Bronchial epithelial cell (primary cell): ENCODE results near the gene PARVA. TPM values are rescaled to one million over a fixed set of nuclear protein-coding genes. Genes with fewer than 3 reads are reported as not detected.

ENCODE experiments used
- DNase-seq: peaks from one replicate; pipeline ENCODE4 v3.0.0-alpha.2; 2010; ENCODE audit warnings: low read depth
- FAIRE-seq: peaks from 2 replicates; lab custom pipeline; 2011; peaks lifted over from hg19 to GRCh38; lab: Jason Lieb, UNC
- H3K27me3 ChIP-seq: 2 replicates; pipeline ENCODE4 v1.5.1; 2011; ENCODE audit warnings: low read length; ENCODE audit not compliant: control insufficient read depth, insufficient read depth
- H3K36me3 ChIP-seq: 2 replicates; pipeline ENCODE4 v1.5.1; 2011; ENCODE audit warnings: low read length; ENCODE audit not compliant: control insufficient read depth, insufficient read depth
- H3K4me3 ChIP-seq: 2 replicates; pipeline ENCODE4 v1.5.1; 2011; ENCODE audit warnings: mild to moderate bottlenecking, low read depth, low read length, control low read depth
- CTCF ChIP-seq: IDR thresholded peaks from 2 replicates; pipeline ENCODE4 v1.5.1; 2011; ENCODE audit warnings: mild to moderate bottlenecking, moderate library complexity, low read length, control low read depth, inconsistent platforms; ENCODE audit not compliant: insufficient read depth, severe bottlenecking
- total RNA-seq: library from RNA; depleted of rRNA; stranded (reverse); fragments of >200 nt; gene quantifications from 2 replicates; pipeline ENCODE4 v1.2.1, GENCODE V29; 2014

PARVA gene
- total RNA-seq, 1 donor from 2014 or later = 7.6 TPM

- peaks cover 6% of the 10 kb centered on the region for H3K36me3 ChIP-seq
- DNase-seq (no peak), FAIRE-seq (no peak)
- H3K27me3 ChIP-seq = no peaks in the 10 kb centered on the region
- TF ChIP-seq CTCF = peak; percentile 22
- H3K4me3 ChIP-seq = no peak overlapping the region
These were observed 119.0 kb downstream of the PARVA start for GRCh38 chr11:12496181-12497025.

GRCh38 chr11:12497431-12497830 is 120.1 kb downstream of the PARVA start:
- Histone ChIP-seq H3K27me3 (no peaks in the 10 kb centered on the region), H3K36me3 (peaks cover 6% of the 10 kb centered on the region), H3K4me3 (no peak overlapping the region)
- DNase-seq = no peak
- no peak for TF ChIP-seq CTCF
- FAIRE-seq = peak; percentile 55

GRCh38 chr11:12499071-12499470 is 121.7 kb downstream of the PARVA start:
- no peak for DNase-seq
- Histone ChIP-seq H3K27me3 (no peaks in the 10 kb centered on the region), H3K36me3 (peaks cover 6% of the 10 kb centered on the region), H3K4me3 (no peak overlapping the region)
- no peak for TF ChIP-seq CTCF
- no peak for FAIRE-seq

- Histone ChIP-seq H3K4me3 (no peak overlapping the region), H3K27me3 (no peaks in the 10 kb centered on the region), H3K36me3 (peaks cover 2% of the 10 kb centered on the region)
- FAIRE-seq (no peak), DNase-seq (no peak)
- no peak for TF ChIP-seq CTCF
These were observed 124.7 kb downstream of the PARVA start for GRCh38 chr11:12502046-12502445.

GRCh38 chr11:12503039-12503484 is 125.7 kb downstream of the PARVA start:
- no peak for DNase-seq
- FAIRE-seq = no peak
- no peaks in the 10 kb centered on the region for H3K36me3 ChIP-seq
- no peak for TF ChIP-seq CTCF
- no peaks in the 10 kb centered on the region for H3K27me3 ChIP-seq
- no peak overlapping the region for H3K4me3 ChIP-seq

- TF ChIP-seq CTCF = no peak
- no peaks in the 10 kb centered on the region for H3K27me3 ChIP-seq
- H3K4me3 ChIP-seq = no peak overlapping the region
- FAIRE-seq (no peak), DNase-seq (no peak)
- no peaks in the 10 kb centered on the region for H3K36me3 ChIP-seq
These were observed 126.5 kb downstream of the PARVA start for GRCh38 chr11:12503886-12504285.
